GM21825 (cell line): Measurements from ENCODE around the gene MAP4K1.
"Not testable (repeated sequence)": the region's sequence is repeated elsewhere in the genome, so short reads cannot be mapped to it uniquely, and the experiment has no call there.

Experiments
- ATAC-seq: cut with Tn5 transposase; IDR thresholded peaks from one replicate; pipeline ENCODE4 v1.9.1; 2021; ENCODE audit warnings: mild to moderate bottlenecking, moderate library complexity; ENCODE audit not compliant: unreplicated experiment

The MAP4K1 gene

DNA sequence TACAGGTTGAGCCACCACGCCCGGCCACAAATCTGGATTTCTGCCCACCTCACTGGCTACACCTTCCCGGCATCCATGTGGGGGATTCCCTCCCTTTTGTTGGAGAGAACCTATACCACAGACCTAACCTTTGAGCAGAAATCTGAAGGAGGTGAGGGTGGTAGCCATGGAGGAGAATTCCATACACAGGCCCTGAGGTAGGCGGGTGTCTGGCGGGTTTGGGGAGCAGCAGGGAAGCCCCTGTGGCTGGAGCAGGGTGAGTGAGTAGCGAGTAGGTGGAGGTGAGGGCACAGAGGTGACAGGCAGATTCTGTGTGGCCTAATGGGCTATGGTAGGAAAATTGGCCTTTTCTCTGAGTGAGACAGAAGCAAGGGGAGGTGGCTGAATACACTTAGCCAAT, 11.8 kb upstream of the MAP4K1 start:
- no peak for ATAC-seq

- no peak for ATAC-seq
These were observed 8.6 kb upstream of the MAP4K1 start for GRCh38 chr19:38626401-38626800.

GRCh38 chr19:38624822-38625221, 7.1 kb upstream of the MAP4K1 start:
- no peak for ATAC-seq

GRCh38 chr19:38619361-38620174, 1.8 kb upstream of the MAP4K1 start:
- no peak for ATAC-seq

- peak; percentile 49 for ATAC-seq
These were observed 1.0 kb upstream of the MAP4K1 start, which contains the start of gene EIF3K for GRCh38 chr19:38618590-38619360. Gene EIF3K, plus strand, starts transcription at chr19:38619188. Its CDS starts 81 bp downstream, at chr19:38619269.

- ATAC-seq: peak; percentile 2
These were observed 430 bp downstream of the MAP4K1 start for GRCh38 chr19:38617283-38617763.

DNA sequence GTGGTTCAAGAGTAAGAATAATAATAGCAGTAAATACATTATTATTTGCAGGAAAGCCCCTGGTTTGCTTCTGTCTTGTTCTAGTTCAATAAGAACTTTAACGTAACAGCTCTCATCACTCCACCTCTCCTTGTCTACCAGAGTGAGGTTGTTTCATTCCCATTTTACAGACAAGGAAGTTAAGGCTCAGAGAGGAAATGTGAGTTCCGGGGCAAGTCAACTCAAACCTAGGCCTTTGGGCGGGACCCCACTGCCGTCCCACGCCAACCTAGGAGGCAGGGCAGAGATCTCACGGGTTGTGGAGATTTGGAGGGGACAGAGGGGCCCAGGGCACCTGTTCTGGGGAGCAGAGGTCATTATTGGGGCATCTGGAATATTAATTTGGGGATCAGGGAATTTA, 1.5 kb downstream of the MAP4K1 start:
- no peak for ATAC-seq

DNA sequence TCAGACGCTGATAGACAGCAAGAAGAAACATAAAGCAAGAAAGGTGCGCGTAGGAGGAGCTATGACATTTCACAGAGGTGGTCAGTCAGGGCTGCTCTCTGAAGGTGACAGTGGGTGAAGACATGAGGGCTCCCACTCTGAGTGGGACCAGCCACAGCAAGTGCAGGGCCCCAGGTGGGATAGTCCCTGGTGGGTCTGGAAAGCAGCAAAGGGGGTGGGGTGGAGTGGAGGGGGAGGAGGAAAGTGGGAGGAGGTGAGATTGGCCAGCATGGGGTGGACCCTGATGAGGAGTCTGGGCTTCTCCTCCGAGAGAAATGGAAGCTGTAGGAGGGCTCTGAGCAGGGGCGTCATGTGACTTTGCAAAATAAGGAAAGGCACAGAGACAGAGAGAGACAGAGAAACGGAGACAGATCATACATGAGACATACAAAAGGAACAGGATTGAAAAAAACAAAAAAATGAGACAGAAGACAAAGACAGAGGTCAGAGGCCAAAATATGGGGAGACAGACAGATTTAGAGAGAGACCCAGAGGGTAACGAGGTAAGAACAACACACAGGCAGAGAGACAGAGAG, 2.7 kb downstream of the MAP4K1 start:
- no peak for ATAC-seq

GRCh38 chr19:38614289-38614688, 3.5 kb downstream of the MAP4K1 start:
- no peak for ATAC-seq

- no peak for ATAC-seq
These were observed 11.6 kb downstream of the MAP4K1 start for GRCh38 chr19:38606131-38606530.

DNA sequence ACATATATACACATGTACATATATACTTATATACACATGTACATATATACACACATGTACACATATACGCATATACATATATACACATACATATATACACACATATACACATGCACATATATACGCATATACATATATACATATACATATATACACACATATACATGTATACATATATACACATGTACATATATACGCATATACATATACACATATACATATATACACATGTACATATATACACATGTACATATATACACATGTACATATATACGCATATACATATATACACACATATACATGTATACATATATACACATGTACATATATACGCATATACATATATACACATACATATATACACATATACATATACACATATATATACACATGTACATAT, 14.9 kb downstream of the MAP4K1 start:
- ATAC-seq: not testable (repeated sequence)

GRCh38 chr19:38599722-38600121, 18.0 kb downstream of the MAP4K1 start:
- ATAC-seq: no peak

- no peak for ATAC-seq
These were observed 20.7 kb downstream of the MAP4K1 start for GRCh38 chr19:38597075-38597474.

DNA sequence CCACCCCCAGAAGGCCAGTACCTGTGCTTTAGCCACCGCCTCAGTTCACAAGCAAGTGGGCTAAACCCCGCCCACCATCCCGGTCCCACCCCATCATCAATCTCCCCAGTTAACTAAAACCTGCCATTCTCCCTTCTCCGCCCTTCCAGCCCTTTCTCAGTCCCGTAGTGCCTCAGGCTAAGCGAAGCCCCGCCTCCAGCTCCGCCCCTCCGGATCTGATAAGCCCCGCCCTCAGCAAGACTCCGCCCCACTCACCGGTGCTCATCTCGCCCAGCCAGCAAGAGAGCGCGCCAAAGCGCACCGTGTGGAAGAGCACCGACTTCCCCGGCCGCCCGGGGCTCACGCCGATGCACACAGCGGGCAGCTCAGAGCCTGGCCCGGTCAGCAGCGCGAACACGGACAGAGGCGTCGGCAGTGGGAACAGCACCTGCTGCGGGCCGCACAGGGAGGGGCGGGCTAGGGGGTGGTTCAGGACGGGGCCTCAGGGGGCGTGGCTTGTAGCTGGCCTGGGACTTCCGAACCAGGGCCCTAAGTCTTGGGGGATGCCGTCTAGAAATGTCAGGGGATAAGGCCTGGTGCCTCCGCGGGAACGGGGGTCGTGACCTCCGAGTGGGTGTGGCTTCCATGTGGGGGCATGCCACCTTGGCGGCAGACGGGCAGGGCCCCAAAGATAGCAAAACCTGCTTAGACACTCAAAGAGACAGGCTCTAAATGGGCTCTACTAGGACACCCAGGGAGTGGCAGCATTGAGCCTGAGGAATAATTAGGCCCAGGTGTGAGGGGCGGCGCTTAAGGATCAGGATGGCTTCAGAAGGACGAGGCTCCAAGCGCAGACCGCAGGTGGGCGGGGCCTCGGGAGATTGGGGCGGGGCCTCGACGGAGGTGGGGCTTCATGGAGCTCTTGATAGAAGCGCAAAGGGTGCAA, 21.4 kb downstream of the MAP4K1 start:
- no peak for ATAC-seq

GRCh38 chr19:38592940-38593339, 24.8 kb downstream of the MAP4K1 start:
- ATAC-seq: no peak

DNA sequence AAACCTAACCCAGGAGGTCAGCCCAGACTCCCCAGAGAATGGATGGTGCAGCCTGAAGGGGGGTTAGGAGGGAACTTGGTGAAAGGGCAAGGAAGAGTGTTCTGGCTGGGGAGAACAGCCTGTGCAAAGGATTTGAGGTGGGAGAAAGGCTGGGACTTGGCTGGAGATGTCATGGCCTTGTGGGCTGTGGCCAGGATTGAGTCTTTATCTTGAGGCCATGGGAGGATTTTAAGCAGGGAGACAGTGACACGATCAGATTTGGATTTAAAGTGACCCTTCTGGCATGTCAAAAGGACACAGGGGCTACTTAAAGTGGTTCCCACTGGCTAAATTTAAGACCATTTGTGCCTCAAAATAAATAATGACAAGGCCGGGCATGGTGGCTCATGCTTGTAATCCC, 29.7 kb downstream of the MAP4K1 start:
- ATAC-seq: no peak

- ATAC-seq: no peak
These were observed 30.2 kb downstream of the MAP4K1 start for GRCh38 chr19:38587562-38587961.

- ATAC-seq: no peak
These were observed 33.8 kb downstream of the MAP4K1 start for GRCh38 chr19:38583985-38584305.

DNA sequence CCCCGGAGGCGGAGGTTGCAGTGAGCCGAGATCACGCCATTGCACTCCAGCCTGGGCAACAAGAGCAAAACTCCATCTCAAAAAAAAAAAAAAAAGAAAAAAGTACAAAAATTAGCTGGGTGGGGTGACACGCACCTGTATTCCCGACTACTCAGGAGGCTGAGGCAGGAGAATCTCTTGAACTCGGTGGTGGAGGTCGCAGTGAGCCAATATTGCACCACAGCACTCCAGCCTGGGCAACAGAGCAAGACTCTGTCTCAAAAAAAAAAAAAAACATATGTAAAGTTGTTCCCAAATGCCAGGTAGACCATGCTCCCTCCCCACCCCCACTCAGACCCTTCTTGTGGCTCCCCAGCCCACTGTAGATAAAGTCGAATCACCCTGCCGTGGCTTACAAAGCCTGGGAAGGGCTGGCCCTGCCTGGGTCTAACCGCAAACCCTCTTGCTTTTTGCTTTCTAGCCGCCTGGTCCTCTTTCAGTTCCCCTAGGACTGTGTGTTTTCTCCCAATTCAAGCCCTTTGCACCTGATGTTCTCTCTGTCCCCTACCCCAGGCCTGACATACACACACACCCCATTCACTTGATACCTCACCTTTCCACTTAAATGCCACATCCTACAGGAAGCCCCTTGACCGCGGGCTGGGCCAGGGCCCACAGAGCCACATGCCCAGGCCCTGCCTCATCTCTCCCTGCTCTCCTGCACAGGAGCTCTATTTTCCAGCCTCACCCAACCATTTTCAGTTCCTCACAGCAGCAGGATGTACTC, 34.4 kb downstream of the MAP4K1 start:
- no peak for ATAC-seq

GRCh38 chr19:38580080-38580479, 37.7 kb downstream of the MAP4K1 start:
- ATAC-seq: no peak
